Loucy (cell line): Measurements from ENCODE around the gene DCD.
A peak's percentile ranks its signal among the peaks of the same experiment; 100 is the strongest.

Experiments used
- EZH2phosphoT487 ChIP-seq: fragments of 200-600 bp; IDR thresholded peaks from 2 replicates; pipeline ENCODE4 v1.6.1; 2018; ENCODE audit warnings: antibody characterized with exemption, mild to moderate bottlenecking, moderate library complexity, borderline replicate concordance
- TF ChIP-seq, protein P1 (sequence below): fragments of 200-600 bp; sonication (generic); conservative IDR thresholded peaks from 2 replicates; pipeline ENCODE4 v1.5.1; 2014; ENCODE audit warnings: mild to moderate bottlenecking, antibody characterized with exemption, low read length

DNA sequence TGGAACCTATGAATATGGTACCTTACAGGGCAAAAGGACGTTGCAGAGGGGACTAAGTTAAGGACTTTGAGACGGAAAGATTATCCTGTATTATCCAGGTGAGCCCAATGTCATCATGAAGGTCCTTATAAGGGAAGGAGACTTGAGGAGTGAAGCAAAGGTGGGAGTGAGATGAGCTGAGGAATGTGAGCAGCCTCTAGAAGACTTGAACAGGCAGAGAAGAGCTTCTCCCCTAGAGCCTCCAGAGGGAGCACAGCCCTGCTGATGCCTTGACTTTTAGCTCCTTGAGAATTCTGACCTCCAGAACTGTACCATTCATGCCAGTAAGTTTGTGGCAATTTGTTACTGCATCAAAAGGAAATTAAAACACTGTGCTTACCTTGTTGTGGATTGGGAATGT lies 41.8 kb upstream of the DCD start:
- TF ChIP-seq, protein P1, sequence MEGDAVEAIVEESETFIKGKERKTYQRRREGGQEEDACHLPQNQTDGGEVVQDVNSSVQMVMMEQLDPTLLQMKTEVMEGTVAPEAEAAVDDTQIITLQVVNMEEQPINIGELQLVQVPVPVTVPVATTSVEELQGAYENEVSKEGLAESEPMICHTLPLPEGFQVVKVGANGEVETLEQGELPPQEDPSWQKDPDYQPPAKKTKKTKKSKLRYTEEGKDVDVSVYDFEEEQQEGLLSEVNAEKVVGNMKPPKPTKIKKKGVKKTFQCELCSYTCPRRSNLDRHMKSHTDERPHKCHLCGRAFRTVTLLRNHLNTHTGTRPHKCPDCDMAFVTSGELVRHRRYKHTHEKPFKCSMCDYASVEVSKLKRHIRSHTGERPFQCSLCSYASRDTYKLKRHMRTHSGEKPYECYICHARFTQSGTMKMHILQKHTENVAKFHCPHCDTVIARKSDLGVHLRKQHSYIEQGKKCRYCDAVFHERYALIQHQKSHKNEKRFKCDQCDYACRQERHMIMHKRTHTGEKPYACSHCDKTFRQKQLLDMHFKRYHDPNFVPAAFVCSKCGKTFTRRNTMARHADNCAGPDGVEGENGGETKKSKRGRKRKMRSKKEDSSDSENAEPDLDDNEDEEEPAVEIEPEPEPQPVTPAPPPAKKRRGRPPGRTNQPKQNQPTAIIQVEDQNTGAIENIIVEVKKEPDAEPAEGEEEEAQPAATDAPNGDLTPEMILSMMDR = peak; percentile 56
- no peak for TF ChIP-seq EZH2phosphoT487
